Neural progenitor cell (in vitro differentiated cells): ENCODE results near the gene GMPR.

Experiments
- CTCF ChIP-seq: fragments of 200-600 bp; sonication (generic); IDR thresholded peaks from 2 replicates; pipeline ENCODE4 v1.5.1; 2017; ENCODE audit warnings: antibody characterized with exemption, mild to moderate bottlenecking
- EZH2 ChIP-seq: fragments of 200-600 bp; sonication (generic); IDR thresholded peaks from 2 replicates; pipeline ENCODE4 v1.6.1; 2017; ENCODE audit warnings: antibody characterized with exemption, mild to moderate bottlenecking, moderate library complexity

- no peak for TF ChIP-seq CTCF
- no peak for TF ChIP-seq EZH2
Measured at GRCh38 chr6:16204653-16205376, 33.6 kb upstream of the GMPR start.
